C1 segment of cervical spinal cord (tissue), 14 donors: ENCODE results near the gene DNAH5.

Experiments used
- DNase-seq, 14 donors: peaks; one replicate each; lab custom pipeline; 2025; lab: John Stamatoyannopoulos, UW

Gene DNAH5

GRCh38 chr5:13708432-13708831, 236.1 kb downstream of the DNAH5 start:
- DNase-seq = no peak

- no peak for DNase-seq
Observed at GRCh38 chr5:13704396-13704795, 240.1 kb downstream of the DNAH5 start.

- DNase-seq = no peak
Observed at GRCh38 chr5:13700626-13701025, 243.9 kb downstream of the DNAH5 start.

- no peak for DNase-seq
Observed at GRCh38 chr5:13698885-13699284, 245.6 kb downstream of the DNAH5 start.

GRCh38 chr5:13695076-13695712, 249.3 kb downstream of the DNAH5 start:
- DNase-seq = no peak

GRCh38 chr5:13692172-13692571, 252.3 kb downstream of the DNAH5 start:
- no peak for DNase-seq

- DNase-seq = no peak
Observed at GRCh38 chr5:13676531-13676930, 268.0 kb downstream of the DNAH5 start.

- no peak for DNase-seq
Observed at GRCh38 chr5:13674391-13674790, 270.1 kb downstream of the DNAH5 start.

GRCh38 chr5:13673511-13673910, 271.0 kb downstream of the DNAH5 start:
- no peak for DNase-seq

- DNase-seq = no peak
Observed at GRCh38 chr5:13664377-13664776, 280.1 kb downstream of the DNAH5 start.

GRCh38 chr5:13662626-13663025, 281.9 kb downstream of the DNAH5 start:
- DNase-seq = no peak

GRCh38 chr5:13661272-13661671, 283.2 kb downstream of the DNAH5 start:
- DNase-seq = no peak

- DNase-seq = no peak
Observed at GRCh38 chr5:13660072-13660471, 284.4 kb downstream of the DNAH5 start.

GRCh38 chr5:13659391-13659790, 285.1 kb downstream of the DNAH5 start:
- DNase-seq = no peak

GRCh38 chr5:13658761-13659160, 285.7 kb downstream of the DNAH5 start:
- DNase-seq = no peak

GRCh38 chr5:13658152-13658551, 286.3 kb downstream of the DNAH5 start:
- no peak for DNase-seq

GRCh38 chr5:13653709-13654108, 290.8 kb downstream of the DNAH5 start:
- DNase-seq = no peak

GRCh38 chr5:13649656-13650055, 294.8 kb downstream of the DNAH5 start:
- no peak for DNase-seq

GRCh38 chr5:13648822-13649221, 295.7 kb downstream of the DNAH5 start:
- no peak for DNase-seq

GRCh38 chr5:13643734-13644133, 300.8 kb downstream of the DNAH5 start:
- no peak for DNase-seq

GRCh38 chr5:13643196-13643595, 301.3 kb downstream of the DNAH5 start:
- DNase-seq = no peak
